Left lobe of liver (tissue), 2 donors: ENCODE results near the gene ARHGEF6. TPM values are rescaled to one million over a fixed set of nuclear protein-coding genes. Genes with fewer than 3 reads are reported as not detected.
"Not testable (repeated sequence)": the region's sequence is repeated elsewhere in the genome, so short reads cannot be mapped to it uniquely, and the experiment has no call there.

ENCODE experiments used
- ATAC-seq: fragments of 200-7000 bp; cut with Tn5 transposase; one replicate; pipeline ENCODE4 v1.9.1; 2020; ENCODE audit warnings: mild to moderate bottlenecking, moderate library complexity
- DNase-seq: peaks from one replicate; pipeline ENCODE4 v3.0.0-alpha.2; 2020; ENCODE audit warnings: low spot score
- total RNA-seq: library from RNA; stranded (reverse); gene quantifications from one replicate; pipeline ENCODE4 v1.2.1, GENCODE V29; 2021
- donor health status: DM: no; HTN: no; CAD: no; lungs with moderate emphysema.
- donor health status: DM: no; HTN: yes; CAD: no.

Gene ARHGEF6
- total RNA-seq, 1 donor from 2014 or later: 3.0 TPM

- ATAC-seq (no peak), DNase-seq (no peak)
These were observed 3.5 kb upstream of the ARHGEF6 start for GRCh38 chrX:136784231-136784630.

DNA sequence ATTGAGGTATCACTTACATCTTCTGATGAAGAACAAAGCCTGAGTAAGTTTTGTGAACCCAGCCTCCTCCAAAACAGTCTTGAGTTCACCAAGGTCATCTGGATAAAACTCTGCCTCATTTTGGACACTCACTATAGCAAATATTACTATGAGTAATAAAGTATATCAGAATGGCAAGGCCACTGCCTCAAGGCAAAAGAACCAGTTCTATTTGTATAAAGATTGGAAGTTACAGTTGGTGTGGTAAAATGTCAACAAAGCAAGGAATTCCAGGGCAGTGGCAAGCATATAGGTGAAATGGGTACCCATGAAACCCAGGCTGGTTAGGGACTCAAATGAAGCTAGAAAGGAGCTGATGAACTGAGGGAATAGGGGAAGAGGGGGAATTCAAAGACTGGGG lies 2.4 kb upstream of the ARHGEF6 start:
- ATAC-seq (no peak), DNase-seq (no peak)

GRCh38 chrX:136781180-136781797 lies 557 bp upstream of the ARHGEF6 start:
- DNase-seq (no peak), ATAC-seq (no peak)

GRCh38 chrX:136780241-136780640 lies 491 bp downstream of the ARHGEF6 start:
- ATAC-seq (no peak), DNase-seq (no peak)

DNA sequence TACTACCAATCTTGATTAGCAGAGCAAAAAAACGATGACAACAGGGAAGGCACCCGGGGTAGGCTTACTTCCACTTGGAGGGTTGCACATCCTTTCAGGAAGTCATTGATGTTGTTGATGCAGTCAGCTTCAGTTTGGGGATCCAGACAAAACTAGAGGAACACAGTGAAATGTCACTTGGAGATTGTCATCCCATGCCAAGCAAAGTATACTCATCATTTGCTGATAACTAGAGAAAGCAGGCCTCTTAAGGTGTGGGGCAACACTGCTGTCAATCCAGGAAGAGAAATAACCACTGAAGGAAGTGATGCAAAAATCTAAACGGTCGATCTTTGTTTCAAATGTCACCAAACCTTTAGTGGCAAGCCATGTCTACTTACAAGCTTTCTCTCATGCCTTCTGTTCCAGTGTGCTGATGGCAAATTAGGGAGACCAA lies 1.4 kb downstream of the ARHGEF6 start:
- no peak for ATAC-seq

DNA sequence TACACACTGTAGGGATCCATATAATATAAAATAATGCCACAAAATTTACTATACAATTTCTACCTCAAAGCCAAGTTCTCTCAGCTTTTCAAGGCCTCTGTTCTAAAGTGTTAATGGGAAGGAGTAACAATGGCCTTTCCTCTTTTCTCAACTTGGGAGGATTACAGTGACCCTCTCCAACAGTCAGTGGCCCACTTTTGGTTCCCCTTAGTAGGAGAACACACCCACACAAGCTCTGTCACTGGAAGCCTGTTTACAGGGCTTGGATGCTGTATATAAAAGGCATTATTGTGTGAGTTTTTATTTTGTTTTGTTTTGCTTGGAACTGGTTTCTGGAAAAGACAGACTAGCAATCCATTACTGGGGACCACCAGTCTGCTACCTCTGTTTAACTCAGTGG lies 1.8 kb downstream of the ARHGEF6 start:
- no peak for DNase-seq
- no peak for ATAC-seq

More for the DNA sequence above, 1.4 kb downstream of the ARHGEF6 start:
- no peak for DNase-seq

DNA sequence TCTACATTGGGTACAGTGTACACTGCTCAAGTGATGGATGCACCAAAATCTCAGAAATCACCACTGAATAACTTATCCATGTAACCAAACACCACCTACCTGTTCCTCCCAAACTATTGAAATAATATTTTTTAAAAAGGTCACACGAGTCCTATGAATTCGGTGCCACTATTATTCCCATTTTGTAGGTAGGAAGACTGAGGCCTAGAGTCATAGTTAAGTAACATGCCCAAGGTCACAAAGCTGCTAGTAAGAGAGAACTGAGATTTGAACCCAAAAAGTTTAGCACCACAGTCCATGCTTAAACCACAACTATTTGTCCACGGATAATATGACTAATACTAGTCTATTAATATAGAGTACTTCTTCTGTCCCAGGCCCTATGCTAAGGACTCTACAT lies 2.7 kb downstream of the ARHGEF6 start:
- DNase-seq (no peak), ATAC-seq (no peak)

- no peak for DNase-seq
- no peak for ATAC-seq
These were observed 7.1 kb downstream of the ARHGEF6 start for GRCh38 chrX:136773648-136774047.

DNA sequence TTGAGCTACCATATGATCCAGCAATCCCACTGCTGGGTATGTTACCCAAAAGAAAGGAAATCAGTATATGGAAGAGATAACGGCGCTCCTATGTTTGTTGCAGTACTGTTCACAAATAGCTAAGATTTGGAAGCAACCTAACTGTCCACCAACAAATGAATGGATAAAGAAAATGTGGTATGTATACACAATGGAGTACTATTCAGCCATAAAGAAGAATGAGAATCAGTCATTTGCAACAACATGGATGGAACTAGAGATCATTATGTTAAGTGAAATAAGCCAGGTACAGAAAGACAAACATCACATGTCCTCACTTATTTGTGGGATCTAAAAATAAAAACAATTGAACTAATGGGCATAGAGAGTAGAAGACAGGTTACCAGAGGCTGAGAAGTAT lies 8.9 kb downstream of the ARHGEF6 start:
- ATAC-seq, DNase-seq: not testable (repeated sequence)

DNA sequence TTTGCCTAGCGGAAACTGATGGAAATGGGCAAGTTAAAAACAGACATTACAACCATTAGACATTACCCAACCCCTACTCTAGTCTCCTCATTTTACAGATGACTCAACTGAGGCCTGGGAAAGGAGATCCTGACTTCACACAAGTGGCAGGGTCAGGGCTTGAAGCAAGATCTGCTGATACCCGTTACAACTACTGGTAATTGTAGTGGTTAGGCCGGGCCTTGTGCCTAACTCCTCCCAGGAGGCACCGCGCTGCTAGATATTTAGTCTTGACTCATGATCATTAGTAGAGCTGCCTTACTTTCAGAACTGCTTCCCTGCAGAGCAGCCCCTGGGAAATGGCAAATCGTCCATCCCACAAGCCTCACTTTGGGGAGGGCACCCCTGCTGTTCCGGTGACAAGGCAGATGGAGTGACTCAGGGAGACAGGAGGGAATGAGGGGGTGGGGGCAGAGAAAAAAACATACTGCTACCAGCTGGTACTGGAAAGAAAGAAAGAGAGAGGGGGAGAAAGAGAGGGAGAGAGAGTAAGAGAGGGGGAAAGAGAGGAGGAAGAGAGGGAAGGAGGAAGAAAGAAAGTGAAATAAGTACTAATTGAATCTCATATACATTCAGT lies 12.2 kb downstream of the ARHGEF6 start:
- DNase-seq: no peak
- ATAC-seq: no peak

GRCh38 chrX:136767104-136767941 lies 13.4 kb downstream of the ARHGEF6 start:
- ATAC-seq (peak; percentile 94), DNase-seq (peak; percentile 65)

- DNase-seq (no peak), ATAC-seq (peak; percentile 10)
These were observed 14.0 kb downstream of the ARHGEF6 start for GRCh38 chrX:136766785-136767103.

DNA sequence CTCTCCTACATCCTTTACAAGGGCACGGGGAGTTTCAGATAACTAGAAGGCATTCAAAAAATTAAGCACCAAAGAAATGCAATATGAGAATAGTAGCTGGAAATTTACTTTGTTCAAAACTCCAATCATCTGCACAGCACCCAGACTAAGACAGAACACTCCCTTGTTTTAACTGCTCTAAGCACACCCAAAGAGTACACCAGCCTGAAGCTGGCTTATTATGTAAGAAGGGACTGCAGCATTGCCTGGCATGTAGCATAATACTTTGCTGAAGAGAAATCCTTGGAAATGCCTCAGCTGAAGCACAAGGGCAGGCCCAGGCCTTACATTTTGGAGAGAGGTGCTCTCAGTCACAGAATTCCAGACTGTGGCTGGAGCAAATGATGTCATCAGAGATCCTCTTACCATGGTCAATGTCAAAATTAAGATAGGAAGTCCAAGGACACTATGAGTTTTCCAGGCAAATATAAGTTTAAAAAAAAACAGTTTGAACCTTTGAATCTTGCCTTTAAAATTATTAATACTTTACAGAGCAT lies 14.8 kb downstream of the ARHGEF6 start:
- ATAC-seq: no peak
- no peak for DNase-seq

- no peak for DNase-seq
- ATAC-seq: no peak
These were observed 16.5 kb downstream of the ARHGEF6 start for GRCh38 chrX:136764206-136764605.

- DNase-seq (no peak), ATAC-seq (no peak)
These were observed 17.8 kb downstream of the ARHGEF6 start for GRCh38 chrX:136762820-136763452.

- DNase-seq (no peak), ATAC-seq (no peak)
These were observed 19.3 kb downstream of the ARHGEF6 start for GRCh38 chrX:136761421-136761820.

DNA sequence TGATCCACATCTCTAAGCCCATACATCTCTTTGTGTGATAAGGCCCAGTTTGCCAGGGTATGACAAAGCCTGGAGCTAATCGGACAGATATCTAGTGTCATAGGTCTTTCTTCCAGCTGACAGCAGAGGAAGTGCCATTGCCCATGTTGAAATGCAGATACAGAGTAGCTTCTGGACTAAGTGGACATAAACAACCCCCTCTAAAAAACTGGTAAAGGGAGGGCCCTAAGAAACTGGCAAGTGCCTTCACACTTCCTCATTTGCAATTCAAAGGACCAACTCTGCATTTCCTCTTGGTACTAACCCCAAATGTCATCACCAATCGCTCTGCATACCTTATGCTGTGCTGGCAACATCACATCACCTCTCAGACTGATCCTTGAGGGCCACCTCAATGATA lies 20.8 kb downstream of the ARHGEF6 start:
- DNase-seq (no peak), ATAC-seq (no peak)

GRCh38 chrX:136755411-136755810 lies 25.3 kb downstream of the ARHGEF6 start:
- DNase-seq: no peak
- ATAC-seq: no peak

DNA sequence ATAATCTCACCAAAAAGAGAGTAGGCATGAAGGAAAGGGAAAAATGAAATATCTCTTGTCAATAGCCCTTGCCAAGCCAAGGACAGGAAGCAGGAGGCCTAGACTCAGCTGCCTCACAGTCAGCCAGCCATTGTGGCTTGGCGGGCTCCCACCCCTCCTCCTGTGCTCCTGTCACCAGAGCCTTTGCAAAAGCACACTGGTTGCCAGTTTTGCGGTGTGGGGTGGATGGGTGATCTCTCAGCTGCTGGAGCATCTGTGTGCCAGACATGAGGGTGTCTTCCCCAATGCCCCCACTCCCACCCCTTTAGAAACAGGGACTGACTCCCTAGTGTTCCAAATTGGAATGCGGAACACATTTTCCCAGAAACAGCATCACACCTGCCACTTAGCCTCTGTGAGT lies 26.1 kb downstream of the ARHGEF6 start:
- no peak for DNase-seq

GRCh38 chrX:136752796-136753195 lies 27.9 kb downstream of the ARHGEF6 start:
- DNase-seq (no peak), ATAC-seq (no peak)

More for the DNA sequence above, 26.1 kb downstream of the ARHGEF6 start:
- ATAC-seq: no peak

- ATAC-seq (no peak), DNase-seq (no peak)
These were observed 28.4 kb downstream of the ARHGEF6 start for GRCh38 chrX:136752346-136752745.
